Erythroblast (primary cell): ENCODE results near the gene LMBRD2.

Source experiments
- GATA1 ChIP-seq: IDR thresholded peaks from 2 replicates; pipeline ENCODE4 v1.6.1; 2011; ENCODE audit warnings: low read depth, mild to moderate bottlenecking, control low read depth, low read length, moderate library complexity
- POLR2A ChIP-seq: IDR thresholded peaks from 2 replicates; pipeline ENCODE4 v1.6.1; 2011; ENCODE audit warnings: mild to moderate bottlenecking, low read length

DNA sequence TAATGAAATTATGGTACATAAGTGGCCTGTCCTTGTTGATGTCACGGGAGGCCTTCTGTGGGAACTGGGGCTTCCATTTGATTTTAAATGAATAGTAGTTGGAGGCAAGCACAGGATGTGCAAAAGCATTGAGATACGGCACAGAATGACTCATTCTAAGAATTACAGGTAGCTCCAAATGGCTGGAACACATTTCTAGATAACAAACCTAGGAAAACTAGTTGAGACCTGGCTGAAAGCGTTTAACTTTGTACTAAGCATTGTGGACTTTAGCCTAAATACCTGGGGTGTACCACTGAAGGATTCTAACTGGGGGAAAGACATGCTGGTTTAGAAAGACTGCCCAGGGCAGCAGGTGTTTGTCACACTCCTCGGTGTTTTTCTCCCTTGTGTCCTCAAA is 9.7 kb upstream of the LMBRD2 start:
- TF ChIP-seq POLR2A (no peak), GATA1 (no peak)
